ENCODE results near the gene OLFM2.

DNA sequence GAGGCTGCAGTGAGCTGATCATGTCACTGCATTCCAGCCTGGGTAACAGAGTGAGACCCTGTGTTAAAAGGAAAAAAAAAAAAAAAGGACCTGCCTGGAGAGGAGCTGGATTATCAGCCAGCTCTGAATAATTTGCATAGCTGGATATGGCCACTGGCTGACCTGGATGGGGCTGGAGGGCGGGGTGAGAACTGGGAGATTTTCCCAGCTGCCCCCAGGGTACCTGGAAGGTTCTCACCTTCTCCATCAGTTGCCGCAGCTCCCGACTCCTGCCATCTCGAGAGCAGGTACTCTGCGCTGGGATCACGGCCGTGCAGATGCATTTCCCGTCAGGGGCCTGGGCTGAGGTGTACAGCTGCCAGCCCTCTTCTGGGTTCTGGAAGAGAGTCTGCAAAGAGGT is 75.9 kb downstream of the OLFM2 start:
- TF ChIP-seq, protein P1, sequence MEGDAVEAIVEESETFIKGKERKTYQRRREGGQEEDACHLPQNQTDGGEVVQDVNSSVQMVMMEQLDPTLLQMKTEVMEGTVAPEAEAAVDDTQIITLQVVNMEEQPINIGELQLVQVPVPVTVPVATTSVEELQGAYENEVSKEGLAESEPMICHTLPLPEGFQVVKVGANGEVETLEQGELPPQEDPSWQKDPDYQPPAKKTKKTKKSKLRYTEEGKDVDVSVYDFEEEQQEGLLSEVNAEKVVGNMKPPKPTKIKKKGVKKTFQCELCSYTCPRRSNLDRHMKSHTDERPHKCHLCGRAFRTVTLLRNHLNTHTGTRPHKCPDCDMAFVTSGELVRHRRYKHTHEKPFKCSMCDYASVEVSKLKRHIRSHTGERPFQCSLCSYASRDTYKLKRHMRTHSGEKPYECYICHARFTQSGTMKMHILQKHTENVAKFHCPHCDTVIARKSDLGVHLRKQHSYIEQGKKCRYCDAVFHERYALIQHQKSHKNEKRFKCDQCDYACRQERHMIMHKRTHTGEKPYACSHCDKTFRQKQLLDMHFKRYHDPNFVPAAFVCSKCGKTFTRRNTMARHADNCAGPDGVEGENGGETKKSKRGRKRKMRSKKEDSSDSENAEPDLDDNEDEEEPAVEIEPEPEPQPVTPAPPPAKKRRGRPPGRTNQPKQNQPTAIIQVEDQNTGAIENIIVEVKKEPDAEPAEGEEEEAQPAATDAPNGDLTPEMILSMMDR (IDR thresholded peaks at IDR 0.05 in 8 of 11, conservative IDR thresholded peaks at IDR 0.05 in 3 of 11), result no peak
- no peak for TF ChIP-seq POLR2AphosphoS5 (IDR thresholded peaks at IDR 0.05)

Data from spleen (tissue), 7 donors.